DOHH2 (cell line): ENCODE data around the gene ATG4B.
A peak's percentile ranks its signal among the peaks of the same experiment; 100 is the strongest.

Experiments
- H3F3A ChIP-seq: fragments of 200-600 bp; sonication (generic), shearing (Covaris generic); 2 replicates; pipeline ENCODE4 v1.6.0; 2016; ENCODE audit warnings: antibody characterized with exemption, mild to moderate bottlenecking; ENCODE audit not compliant: control insufficient read depth, insufficient read depth
- H3K27ac ChIP-seq: fragments of 200-600 bp; sonication (generic); 2 replicates; pipeline ENCODE4 v1.5.1; 2014; ENCODE audit warnings: low read depth, mild to moderate bottlenecking, low read length, moderate library complexity
- H3K27me3 ChIP-seq: fragments of 200-600 bp; sonication (generic); 2 replicates; pipeline ENCODE4 v1.6.1; 2014; ENCODE audit warnings: mild to moderate bottlenecking, low read length, mixed read lengths; ENCODE audit not compliant: control insufficient read depth
- H3K36me3 ChIP-seq: fragments of 200-600 bp; sonication (generic); 2 replicates; pipeline ENCODE4 v1.6.1; 2014; ENCODE audit warnings: mild to moderate bottlenecking, low read length, moderate library complexity, mixed read lengths; ENCODE audit not compliant: control insufficient read depth
- H3K4me1 ChIP-seq: fragments of 200-600 bp; sonication (generic); 2 replicates; pipeline ENCODE4 v1.6.1; 2014; ENCODE audit warnings: mild to moderate bottlenecking, low read length, mixed read lengths; ENCODE audit not compliant: control insufficient read depth
- H3K4me2 ChIP-seq: fragments of 200-600 bp; sonication (generic); 2 replicates; pipeline ENCODE4 v1.6.0; 2014; ENCODE audit warnings: mild to moderate bottlenecking, low read length, moderate library complexity
- H3K4me3 ChIP-seq: fragments of 200-600 bp; sonication (generic); 2 replicates; pipeline ENCODE4 v1.5.1; 2014; ENCODE audit warnings: mild to moderate bottlenecking, low read length, mixed read lengths
- H3K79me2 ChIP-seq: fragments of 200-600 bp; sonication (generic); 2 replicates; pipeline ENCODE4 v1.6.1; 2014; ENCODE audit warnings: mild to moderate bottlenecking, low read length, mixed read lengths; ENCODE audit not compliant: control insufficient read depth
- H3K9me2 ChIP-seq: fragments of 200-600 bp; sonication (generic); replicated peaks from 2 replicates; pipeline ENCODE4 v1.6.1; 2014; ENCODE audit warnings: mild to moderate bottlenecking, low read length, mixed read lengths; ENCODE audit not compliant: control insufficient read depth
- H3K9me3 ChIP-seq: fragments of 200-600 bp; sonication (generic); 2 replicates; pipeline ENCODE4 v1.6.1; 2014; ENCODE audit warnings: antibody characterized with exemption, low read length, mixed read lengths; ENCODE audit not compliant: control insufficient read depth, insufficient read depth
- H4K20me1 ChIP-seq: fragments of 200-600 bp; sonication (generic); 2 replicates; pipeline ENCODE4 v1.6.0; 2014; ENCODE audit warnings: low read depth, mild to moderate bottlenecking, antibody characterized with exemption, low read length, moderate library complexity; ENCODE audit not compliant: control insufficient read depth, insufficient read depth
- EZH2phosphoT487 ChIP-seq: fragments of 200-600 bp; sonication (generic); IDR thresholded peaks from 2 replicates; pipeline ENCODE4 v1.6.1; 2017; ENCODE audit warnings: borderline replicate concordance, mild to moderate bottlenecking, antibody characterized with exemption, low read length, moderate library complexity, mixed read lengths
- TF ChIP-seq, protein P1 (sequence below): fragments of 200-600 bp; sonication (generic); IDR thresholded peaks from one replicate; pipeline ENCODE4 v1.5.1; 2014; ENCODE audit warnings: antibody characterized with exemption, mild to moderate bottlenecking, low read depth, low read length; ENCODE audit not compliant: poor library complexity, severe bottlenecking

The ATG4B gene

DNA sequence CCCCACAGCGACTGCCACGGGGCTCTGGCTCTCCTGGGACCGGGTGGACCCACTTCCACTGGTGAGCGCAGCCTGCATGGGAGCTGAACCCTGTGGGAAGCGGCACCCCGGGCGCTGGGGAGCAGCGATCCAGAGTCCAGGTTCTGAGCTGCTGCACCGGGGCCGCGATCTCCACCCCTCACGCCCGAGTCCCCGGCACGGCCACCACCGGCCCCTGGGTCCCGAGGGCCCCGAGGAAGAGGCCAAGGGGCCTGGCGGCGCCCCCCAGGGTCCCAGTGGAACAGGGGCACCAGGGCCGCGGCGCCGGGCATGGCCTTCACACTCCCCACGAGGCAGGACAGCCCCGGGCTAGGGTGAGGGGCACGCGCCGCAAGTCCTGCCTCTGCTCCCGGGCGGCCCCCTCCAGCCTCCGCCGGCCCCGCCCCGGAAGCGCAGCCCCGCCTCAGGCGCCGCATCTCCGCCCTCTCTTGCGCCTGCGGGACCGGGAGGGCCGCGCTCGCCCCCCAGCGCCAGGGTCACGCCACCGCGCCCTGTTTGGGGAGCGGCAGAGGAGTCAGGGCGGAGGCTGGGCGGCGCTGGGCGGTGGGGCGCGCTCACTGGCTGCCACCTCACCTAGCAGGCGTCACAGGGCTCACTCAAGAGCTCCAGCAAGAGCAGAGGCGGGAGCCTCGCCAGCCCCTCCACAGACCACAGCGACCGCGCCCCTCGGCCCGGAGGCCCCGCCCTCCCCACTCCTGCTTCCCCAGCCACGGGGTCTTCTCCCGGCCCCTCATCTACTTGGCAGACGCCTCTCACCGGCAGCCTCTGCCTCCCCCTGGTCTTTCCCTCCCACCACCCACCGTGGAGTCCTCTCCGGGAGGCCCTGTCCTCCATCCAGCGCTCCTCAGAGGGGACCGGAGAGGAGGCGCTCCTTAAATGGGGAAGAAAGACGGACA lies 27.4 kb upstream of the ATG4B start:
- no peaks in the 10 kb centered on the region for H3K27me3 ChIP-seq
- TF ChIP-seq, protein P1, sequence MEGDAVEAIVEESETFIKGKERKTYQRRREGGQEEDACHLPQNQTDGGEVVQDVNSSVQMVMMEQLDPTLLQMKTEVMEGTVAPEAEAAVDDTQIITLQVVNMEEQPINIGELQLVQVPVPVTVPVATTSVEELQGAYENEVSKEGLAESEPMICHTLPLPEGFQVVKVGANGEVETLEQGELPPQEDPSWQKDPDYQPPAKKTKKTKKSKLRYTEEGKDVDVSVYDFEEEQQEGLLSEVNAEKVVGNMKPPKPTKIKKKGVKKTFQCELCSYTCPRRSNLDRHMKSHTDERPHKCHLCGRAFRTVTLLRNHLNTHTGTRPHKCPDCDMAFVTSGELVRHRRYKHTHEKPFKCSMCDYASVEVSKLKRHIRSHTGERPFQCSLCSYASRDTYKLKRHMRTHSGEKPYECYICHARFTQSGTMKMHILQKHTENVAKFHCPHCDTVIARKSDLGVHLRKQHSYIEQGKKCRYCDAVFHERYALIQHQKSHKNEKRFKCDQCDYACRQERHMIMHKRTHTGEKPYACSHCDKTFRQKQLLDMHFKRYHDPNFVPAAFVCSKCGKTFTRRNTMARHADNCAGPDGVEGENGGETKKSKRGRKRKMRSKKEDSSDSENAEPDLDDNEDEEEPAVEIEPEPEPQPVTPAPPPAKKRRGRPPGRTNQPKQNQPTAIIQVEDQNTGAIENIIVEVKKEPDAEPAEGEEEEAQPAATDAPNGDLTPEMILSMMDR = peak; percentile 66
- TF ChIP-seq EZH2phosphoT487 = no peak
- no peak overlapping the region for H3K27ac ChIP-seq
- no peaks in the 10 kb centered on the region for H3K9me3 ChIP-seq
- peaks cover 29% of the 10 kb centered on the region for H3K36me3 ChIP-seq
- peaks cover 13% of the 10 kb centered on the region for H3K4me1 ChIP-seq
- 0 out of 2 replicates have a peak, but pooled peaks cover 2% of the 10 kb centered on the region for H3F3A ChIP-seq
- peaks cover 51% of the 10 kb centered on the region for H3K79me2 ChIP-seq
- no peaks in the 10 kb centered on the region for H3K9me2 ChIP-seq
- peak overlapping the region; percentile 84 for H3K4me2 ChIP-seq
- no peaks in the 10 kb centered on the region for H4K20me1 ChIP-seq
- H3K4me3 ChIP-seq = peak overlapping the region; percentile 69

DNA sequence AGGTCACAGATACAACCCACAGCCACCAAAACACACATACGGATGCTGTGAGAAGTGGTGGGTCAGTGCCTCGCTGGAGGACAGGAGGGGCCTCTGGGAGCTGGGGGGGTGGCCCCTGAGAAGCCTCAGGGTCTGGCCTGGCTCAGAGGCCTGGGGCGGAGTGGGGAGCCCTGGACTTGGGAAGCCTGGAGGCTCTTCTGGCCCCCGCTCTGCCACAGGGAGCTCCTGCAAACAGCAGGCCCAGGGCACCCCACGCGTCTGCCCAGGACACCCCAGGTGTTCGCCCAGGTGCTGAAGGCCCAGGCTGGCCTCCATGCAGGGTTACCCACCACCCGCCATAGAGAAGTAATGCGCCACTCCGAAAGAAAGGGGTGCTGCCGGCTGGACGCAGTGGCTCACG lies 26.4 kb upstream of the ATG4B start:
- no peaks in the 10 kb centered on the region for H3K9me2 ChIP-seq
- no peaks in the 10 kb centered on the region for H4K20me1 ChIP-seq
- TF ChIP-seq EZH2phosphoT487 = no peak
- H3K27me3 ChIP-seq = no peaks in the 10 kb centered on the region
- H3K4me1 ChIP-seq = peaks cover 13% of the 10 kb centered on the region
- peaks cover 61% of the 10 kb centered on the region for H3K79me2 ChIP-seq
- H3F3A ChIP-seq = 0 out of 2 replicates have a peak, but pooled peaks cover 2% of the 10 kb centered on the region
- peak overlapping the region; percentile 84 for H3K4me2 ChIP-seq
- no peaks in the 10 kb centered on the region for H3K9me3 ChIP-seq
- peaks cover 21% of the 10 kb centered on the region for H3K36me3 ChIP-seq
- H3K27ac ChIP-seq = no peak overlapping the region
- H3K4me3 ChIP-seq = peak overlapping the region; percentile 69

DNA sequence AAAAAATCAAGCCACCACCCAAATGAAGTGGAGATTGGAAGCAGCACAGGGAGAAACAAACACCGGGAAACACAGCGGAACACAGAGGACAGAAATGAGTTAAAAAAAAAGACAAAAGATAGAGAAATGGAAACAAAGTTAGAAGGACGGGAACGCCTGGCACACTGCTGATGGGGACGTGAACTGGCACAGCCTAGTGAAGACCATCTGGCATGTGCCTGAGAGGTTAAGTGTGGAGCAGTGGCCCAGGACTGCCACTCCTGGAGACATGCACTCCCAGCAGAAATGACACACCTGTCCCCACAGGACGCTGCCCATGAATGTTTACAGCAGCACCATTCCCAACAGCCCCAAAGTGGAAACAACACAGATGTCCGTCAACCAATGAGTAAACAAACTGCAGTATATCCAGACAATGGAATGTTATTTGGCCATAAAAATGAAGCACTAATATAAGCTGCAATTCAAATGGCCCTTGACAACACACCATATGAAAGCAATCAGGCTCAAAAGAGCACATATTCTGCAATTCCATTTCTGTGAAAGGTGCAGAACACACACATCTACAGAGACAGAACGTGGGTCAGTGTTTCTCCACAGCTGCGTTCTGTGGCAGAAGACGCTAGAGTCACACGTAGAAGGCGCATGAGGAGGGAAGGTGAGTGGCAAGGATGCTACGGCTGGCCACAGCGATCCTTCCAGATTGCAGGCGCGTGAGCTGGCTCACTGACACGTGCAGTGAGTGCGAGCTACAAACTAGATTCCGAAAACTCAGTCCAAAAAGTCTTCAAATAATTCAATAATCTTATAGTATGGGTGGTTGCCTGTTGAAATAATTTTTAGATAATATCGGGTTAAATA lies 25.1 kb upstream of the ATG4B start:
- Histone ChIP-seq H3K79me2 (peaks cover 73% of the 10 kb centered on the region), H4K20me1 (no peaks in the 10 kb centered on the region), H3K4me1 (peaks cover 16% of the 10 kb centered on the region), H3K27me3 (no peaks in the 10 kb centered on the region), H3K9me2 (no peaks in the 10 kb centered on the region), H3K9me3 (no peaks in the 10 kb centered on the region), H3K36me3 (peaks cover 16% of the 10 kb centered on the region), H3K27ac (no peak overlapping the region), H3F3A (0 out of 2 replicates have a peak, but pooled peaks cover 2% of the 10 kb centered on the region), H3K4me2 (no peak overlapping the region), H3K4me3 (no peak overlapping the region)
- no peak for TF ChIP-seq EZH2phosphoT487
- TF ChIP-seq, protein P1 = no peak
